ENCODE results near the gene LPCAT2. TPM values are rescaled to one million over a fixed set of nuclear protein-coding genes. Genes with fewer than 3 reads are reported as not detected.

LPCAT2 gene
- total and polyA plus RNA-seq, 2 experiments from 2014 or later, result 7.8 to 23.8 TPM

DNA sequence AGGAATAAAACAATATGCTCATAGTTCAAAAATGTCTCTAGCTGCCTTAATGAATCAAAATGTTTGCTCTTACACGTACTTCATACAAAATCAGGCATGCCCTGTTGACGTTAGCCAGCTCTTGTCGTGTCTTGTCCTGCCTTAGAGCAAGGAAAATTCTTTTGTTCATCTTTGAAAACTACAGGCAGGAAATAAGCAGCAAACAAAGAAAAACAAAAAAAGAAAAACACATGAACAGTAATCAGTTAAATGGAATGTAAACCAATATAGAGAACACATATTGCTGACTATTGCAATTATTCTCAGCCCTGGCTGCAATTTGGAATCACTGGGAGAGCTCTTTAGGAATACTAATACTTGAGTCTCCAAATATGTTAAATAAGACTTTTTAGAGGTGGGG is 59.3 kb downstream of the LPCAT2 start:
- H3F3A ChIP-seq (replicated peaks; ENCODE audit: low read depth), result no peaks in the 10 kb centered on the region
- no peak for TF ChIP-seq EZH2 (IDR thresholded peaks at IDR 0.05; ENCODE audit: low read depth, unreplicated experiment)
- no peak for TF ChIP-seq NANOG (IDR thresholded peaks at IDR 0.05; ENCODE audit: borderline replicate concordance)
- no peak for TF ChIP-seq JUNB (IDR thresholded peaks at IDR 0.05; ENCODE audit: unreplicated experiment)
- no peak for TF ChIP-seq STAT1 (IDR thresholded peaks at IDR 0.05; ENCODE audit: unreplicated experiment)
- TF ChIP-seq, protein P1, sequence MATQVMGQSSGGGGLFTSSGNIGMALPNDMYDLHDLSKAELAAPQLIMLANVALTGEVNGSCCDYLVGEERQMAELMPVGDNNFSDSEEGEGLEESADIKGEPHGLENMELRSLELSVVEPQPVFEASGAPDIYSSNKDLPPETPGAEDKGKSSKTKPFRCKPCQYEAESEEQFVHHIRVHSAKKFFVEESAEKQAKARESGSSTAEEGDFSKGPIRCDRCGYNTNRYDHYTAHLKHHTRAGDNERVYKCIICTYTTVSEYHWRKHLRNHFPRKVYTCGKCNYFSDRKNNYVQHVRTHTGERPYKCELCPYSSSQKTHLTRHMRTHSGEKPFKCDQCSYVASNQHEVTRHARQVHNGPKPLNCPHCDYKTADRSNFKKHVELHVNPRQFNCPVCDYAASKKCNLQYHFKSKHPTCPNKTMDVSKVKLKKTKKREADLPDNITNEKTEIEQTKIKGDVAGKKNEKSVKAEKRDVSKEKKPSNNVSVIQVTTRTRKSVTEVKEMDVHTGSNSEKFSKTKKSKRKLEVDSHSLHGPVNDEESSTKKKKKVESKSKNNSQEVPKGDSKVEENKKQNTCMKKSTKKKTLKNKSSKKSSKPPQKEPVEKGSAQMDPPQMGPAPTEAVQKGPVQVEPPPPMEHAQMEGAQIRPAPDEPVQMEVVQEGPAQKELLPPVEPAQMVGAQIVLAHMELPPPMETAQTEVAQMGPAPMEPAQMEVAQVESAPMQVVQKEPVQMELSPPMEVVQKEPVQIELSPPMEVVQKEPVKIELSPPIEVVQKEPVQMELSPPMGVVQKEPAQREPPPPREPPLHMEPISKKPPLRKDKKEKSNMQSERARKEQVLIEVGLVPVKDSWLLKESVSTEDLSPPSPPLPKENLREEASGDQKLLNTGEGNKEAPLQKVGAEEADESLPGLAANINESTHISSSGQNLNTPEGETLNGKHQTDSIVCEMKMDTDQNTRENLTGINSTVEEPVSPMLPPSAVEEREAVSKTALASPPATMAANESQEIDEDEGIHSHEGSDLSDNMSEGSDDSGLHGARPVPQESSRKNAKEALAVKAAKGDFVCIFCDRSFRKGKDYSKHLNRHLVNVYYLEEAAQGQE (IDR thresholded peaks at IDR 0.05; ENCODE audit: unreplicated experiment), result no peak
- TF ChIP-seq, protein P2, sequence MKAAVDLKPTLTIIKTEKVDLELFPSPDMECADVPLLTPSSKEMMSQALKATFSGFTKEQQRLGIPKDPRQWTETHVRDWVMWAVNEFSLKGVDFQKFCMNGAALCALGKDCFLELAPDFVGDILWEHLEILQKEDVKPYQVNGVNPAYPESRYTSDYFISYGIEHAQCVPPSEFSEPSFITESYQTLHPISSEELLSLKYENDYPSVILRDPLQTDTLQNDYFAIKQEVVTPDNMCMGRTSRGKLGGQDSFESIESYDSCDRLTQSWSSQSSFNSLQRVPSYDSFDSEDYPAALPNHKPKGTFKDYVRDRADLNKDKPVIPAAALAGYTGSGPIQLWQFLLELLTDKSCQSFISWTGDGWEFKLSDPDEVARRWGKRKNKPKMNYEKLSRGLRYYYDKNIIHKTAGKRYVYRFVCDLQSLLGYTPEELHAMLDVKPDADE (IDR thresholded peaks at IDR 0.05), result no peak
- no peak for TF ChIP-seq CREB1 (CRISPR knock-in tag; IDR thresholded peaks at IDR 0.05; ENCODE audit: low read depth)
- TF ChIP-seq POLR2AphosphoS5 (IDR thresholded peaks at IDR 0.05; ENCODE audit: low read depth), result no peak
- TF ChIP-seq, protein P3, sequence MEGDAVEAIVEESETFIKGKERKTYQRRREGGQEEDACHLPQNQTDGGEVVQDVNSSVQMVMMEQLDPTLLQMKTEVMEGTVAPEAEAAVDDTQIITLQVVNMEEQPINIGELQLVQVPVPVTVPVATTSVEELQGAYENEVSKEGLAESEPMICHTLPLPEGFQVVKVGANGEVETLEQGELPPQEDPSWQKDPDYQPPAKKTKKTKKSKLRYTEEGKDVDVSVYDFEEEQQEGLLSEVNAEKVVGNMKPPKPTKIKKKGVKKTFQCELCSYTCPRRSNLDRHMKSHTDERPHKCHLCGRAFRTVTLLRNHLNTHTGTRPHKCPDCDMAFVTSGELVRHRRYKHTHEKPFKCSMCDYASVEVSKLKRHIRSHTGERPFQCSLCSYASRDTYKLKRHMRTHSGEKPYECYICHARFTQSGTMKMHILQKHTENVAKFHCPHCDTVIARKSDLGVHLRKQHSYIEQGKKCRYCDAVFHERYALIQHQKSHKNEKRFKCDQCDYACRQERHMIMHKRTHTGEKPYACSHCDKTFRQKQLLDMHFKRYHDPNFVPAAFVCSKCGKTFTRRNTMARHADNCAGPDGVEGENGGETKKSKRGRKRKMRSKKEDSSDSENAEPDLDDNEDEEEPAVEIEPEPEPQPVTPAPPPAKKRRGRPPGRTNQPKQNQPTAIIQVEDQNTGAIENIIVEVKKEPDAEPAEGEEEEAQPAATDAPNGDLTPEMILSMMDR (conservative IDR thresholded peaks at IDR 0.05; ENCODE audit: low read depth in 2 of 2), result no peak
- TF ChIP-seq, protein P4, sequence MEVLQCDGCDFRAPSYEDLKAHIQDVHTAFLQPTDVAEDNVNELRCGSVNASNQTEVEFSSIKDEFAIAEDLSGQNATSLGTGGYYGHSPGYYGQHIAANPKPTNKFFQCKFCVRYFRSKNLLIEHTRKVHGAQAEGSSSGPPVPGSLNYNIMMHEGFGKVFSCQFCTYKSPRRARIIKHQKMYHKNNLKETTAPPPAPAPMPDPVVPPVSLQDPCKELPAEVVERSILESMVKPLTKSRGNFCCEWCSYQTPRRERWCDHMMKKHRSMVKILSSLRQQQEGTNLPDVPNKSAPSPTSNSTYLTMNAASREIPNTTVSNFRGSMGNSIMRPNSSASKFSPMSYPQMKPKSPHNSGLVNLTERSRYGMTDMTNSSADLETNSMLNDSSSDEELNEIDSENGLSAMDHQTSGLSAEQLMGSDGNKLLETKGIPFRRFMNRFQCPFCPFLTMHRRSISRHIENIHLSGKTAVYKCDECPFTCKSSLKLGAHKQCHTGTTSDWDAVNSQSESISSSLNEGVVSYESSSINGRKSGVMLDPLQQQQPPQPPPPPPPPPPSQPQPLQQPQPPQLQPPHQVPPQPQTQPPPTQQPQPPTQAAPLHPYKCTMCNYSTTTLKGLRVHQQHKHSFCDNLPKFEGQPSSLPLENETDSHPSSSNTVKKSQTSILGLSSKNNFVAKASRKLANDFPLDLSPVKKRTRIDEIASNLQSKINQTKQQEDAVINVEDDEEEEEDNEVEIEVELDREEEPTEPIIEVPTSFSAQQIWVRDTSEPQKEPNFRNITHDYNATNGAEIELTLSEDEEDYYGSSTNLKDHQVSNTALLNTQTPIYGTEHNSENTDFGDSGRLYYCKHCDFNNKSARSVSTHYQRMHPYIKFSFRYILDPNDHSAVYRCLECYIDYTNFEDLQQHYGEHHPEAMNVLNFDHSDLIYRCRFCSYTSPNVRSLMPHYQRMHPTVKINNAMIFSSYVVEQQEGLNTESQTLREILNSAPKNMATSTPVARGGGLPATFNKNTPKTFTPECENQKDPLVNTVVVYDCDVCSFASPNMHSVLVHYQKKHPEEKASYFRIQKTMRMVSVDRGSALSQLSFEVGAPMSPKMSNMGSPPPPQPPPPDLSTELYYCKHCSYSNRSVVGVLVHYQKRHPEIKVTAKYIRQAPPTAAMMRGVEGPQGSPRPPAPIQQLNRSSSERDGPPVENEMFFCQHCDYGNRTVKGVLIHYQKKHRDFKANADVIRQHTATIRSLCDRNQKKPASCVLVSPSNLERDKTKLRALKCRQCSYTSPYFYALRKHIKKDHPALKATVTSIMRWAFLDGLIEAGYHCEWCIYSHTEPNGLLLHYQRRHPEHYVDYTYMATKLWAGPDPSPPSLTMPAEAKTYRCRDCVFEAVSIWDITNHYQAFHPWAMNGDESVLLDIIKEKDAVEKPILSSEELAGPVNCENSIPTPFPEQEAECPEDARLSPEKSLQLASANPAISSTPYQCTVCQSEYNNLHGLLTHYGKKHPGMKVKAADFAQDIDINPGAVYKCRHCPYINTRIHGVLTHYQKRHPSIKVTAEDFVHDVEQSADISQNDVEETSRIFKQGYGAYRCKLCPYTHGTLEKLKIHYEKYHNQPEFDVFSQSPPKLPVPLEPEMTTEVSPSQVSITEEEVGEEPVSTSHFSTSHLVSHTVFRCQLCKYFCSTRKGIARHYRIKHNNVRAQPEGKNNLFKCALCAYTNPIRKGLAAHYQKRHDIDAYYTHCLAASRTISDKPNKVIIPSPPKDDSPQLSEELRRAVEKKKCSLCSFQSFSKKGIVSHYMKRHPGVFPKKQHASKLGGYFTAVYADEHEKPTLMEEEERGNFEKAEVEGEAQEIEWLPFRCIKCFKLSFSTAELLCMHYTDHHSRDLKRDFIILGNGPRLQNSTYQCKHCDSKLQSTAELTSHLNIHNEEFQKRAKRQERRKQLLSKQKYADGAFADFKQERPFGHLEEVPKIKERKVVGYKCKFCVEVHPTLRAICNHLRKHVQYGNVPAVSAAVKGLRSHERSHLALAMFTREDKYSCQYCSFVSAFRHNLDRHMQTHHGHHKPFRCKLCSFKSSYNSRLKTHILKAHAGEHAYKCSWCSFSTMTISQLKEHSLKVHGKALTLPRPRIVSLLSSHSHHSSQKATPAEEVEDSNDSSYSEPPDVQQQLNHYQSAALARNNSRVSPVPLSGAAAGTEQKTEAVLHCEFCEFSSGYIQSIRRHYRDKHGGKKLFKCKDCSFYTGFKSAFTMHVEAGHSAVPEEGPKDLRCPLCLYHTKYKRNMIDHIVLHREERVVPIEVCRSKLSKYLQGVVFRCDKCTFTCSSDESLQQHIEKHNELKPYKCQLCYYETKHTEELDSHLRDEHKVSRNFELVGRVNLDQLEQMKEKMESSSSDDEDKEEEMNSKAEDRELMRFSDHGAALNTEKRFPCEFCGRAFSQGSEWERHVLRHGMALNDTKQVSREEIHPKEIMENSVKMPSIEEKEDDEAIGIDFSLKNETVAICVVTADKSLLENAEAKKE (CRISPR knock-in tag; IDR thresholded peaks at IDR 0.05), result no peak
- no peak for TF ChIP-seq EZH2phosphoT487 (IDR thresholded peaks at IDR 0.05; ENCODE audit: unreplicated experiment)
- no peak for TF ChIP-seq ZNF114 (CRISPR knock-in tag; IDR thresholded peaks at IDR 0.05)
- TF ChIP-seq ZNF331 (CRISPR knock-in tag; IDR thresholded peaks at IDR 0.05; ENCODE audit: low read depth), result no peak
- Mint-ChIP-seq H3K36me3 (ENCODE audit: low read depth) (no peaks in the 10 kb centered on the region), H3K4me3 (no peak overlapping the region), H3K27ac (no peak overlapping the region), H3K9me3 (no peaks in the 10 kb centered on the region), H3K4me1 (peaks cover 2% of the 10 kb centered on the region; the same call in 1 of the 3 replicates), H3K27me3 (ENCODE audit: insufficient read depth, low read depth, poor library complexity) (no peaks in the 10 kb centered on the region)
- no peak overlapping the region for H3K4me2 ChIP-seq
- no peak overlapping the region for H3K4me3 ChIP-seq
- H3K9me2 ChIP-seq (ENCODE audit: insufficient read depth), result no peaks in the 10 kb centered on the region
- no peak for ATAC-seq
- no peaks in the 10 kb centered on the region for H3K4me1 ChIP-seq (ENCODE audit: insufficient read depth)
- no peaks in the 10 kb centered on the region for H3K27me3 ChIP-seq (ENCODE audit: insufficient read depth)
- DNase-seq (ENCODE audit: low spot score), result no peak
- no peaks in the 10 kb centered on the region for H3K79me2 ChIP-seq (replicated peaks; ENCODE audit: insufficient read depth)
- no peak overlapping the region for H2AFZ ChIP-seq
- H4K20me1 ChIP-seq (replicated peaks; ENCODE audit: insufficient read depth), result no peaks in the 10 kb centered on the region
- H3K36me3 ChIP-seq (ENCODE audit: insufficient read depth), result no peaks in the 10 kb centered on the region
- H3K27ac ChIP-seq (ENCODE audit: low read depth), result no peak overlapping the region
